ENCODE results near the gene KIRREL3. TPM values are rescaled to one million over a fixed set of nuclear protein-coding genes. Genes with fewer than 3 reads are reported as not detected.

KIRREL3 gene
- polyA plus RNA-seq, 1 donor (not counting 4 experiments of a cell fraction or from before 2014, with no cell fraction given): 0.04 TPM

GRCh38 chr11:126502159-126502558, 498.4 kb downstream of the KIRREL3 start:
- no peak overlapping the region for H3K9ac ChIP-seq (ENCODE audit: control insufficient read depth, extremely low read depth, insufficient read depth, low read length)
- H3K36me3 ChIP-seq (ENCODE audit: control insufficient read depth in 2 of 2, extremely low read depth in 1 of 2, insufficient read depth in 2 of 2, low read length in 2 of 2): no peaks in the 10 kb centered on the region
- peak overlapping the region; percentile 49 for H3K4me2 ChIP-seq (ENCODE audit: control insufficient read depth, extremely low read depth, insufficient read depth, low read depth, low read length)
- H3K9me1 ChIP-seq (ENCODE audit: control insufficient read depth, extremely low read depth, insufficient read depth, low read length): no peaks in the 10 kb centered on the region
- peak overlapping the region; percentile 7 for H2AFZ ChIP-seq (ENCODE audit: control insufficient read depth, low read length)
- H3K79me2 ChIP-seq (ENCODE audit: control insufficient read depth, insufficient read depth, low read length): no peaks in the 10 kb centered on the region
- H3K27ac ChIP-seq (ENCODE audit: control insufficient read depth, insufficient read depth, low read length): no peak overlapping the region
- dilution Hi-C loops (cut with MboI; ENCODE audit: extremely low pct_ligation_motif_present, low sequenced_read_pairs): no loop called here
- no peak for FAIRE-seq
- no peak overlapping the region for H3K4me3 ChIP-seq (ENCODE audit: control insufficient read depth in 2 of 3, extremely low read depth in 1 of 3, insufficient read depth in 2 of 3, low read depth in 1 of 3, low read length in 3 of 3)
- TF ChIP-seq CTCF (optimal IDR thresholded peaks at IDR 0.05 in 1 of 3, IDR thresholded peaks at IDR 0.05 in 1 of 3, conservative IDR thresholded peaks at IDR 0.05 in 1 of 3; ENCODE audit: extremely low read depth in 1 of 3, insufficient read depth in 2 of 3, low read length in 3 of 3) (no peak), EZH2 (IDR thresholded peaks at IDR 0.05; ENCODE audit: low read length) (no peak)
- H3K9me3 ChIP-seq (ENCODE audit: control insufficient read depth, low read depth, low read length): no peaks in the 10 kb centered on the region
- H3K4me1 ChIP-seq (ENCODE audit: control insufficient read depth, extremely low read depth, insufficient read depth, low read length): peaks cover 18% of the 10 kb centered on the region
- H3K27me3 ChIP-seq (ENCODE audit: control insufficient read depth, extremely low read depth, insufficient read depth, low read length): no peaks in the 10 kb centered on the region
- no peaks in the 10 kb centered on the region for H4K20me1 ChIP-seq (ENCODE audit: control insufficient read depth, extremely low read depth, insufficient read depth, low read length)
- no peak for DNase-seq (ENCODE audit: low read depth, low spot score)

- FAIRE-seq (no peak), DNase-seq (ENCODE audit: low read depth, low spot score) (no peak)
- no peak overlapping the region for H3K4me3 ChIP-seq (ENCODE audit: control insufficient read depth in 2 of 3, extremely low read depth in 1 of 3, insufficient read depth in 2 of 3, low read depth in 1 of 3, low read length in 3 of 3)
- H3K4me2 ChIP-seq (ENCODE audit: control insufficient read depth, extremely low read depth, insufficient read depth, low read depth, low read length): peak overlapping the region; percentile 49
- no peaks in the 10 kb centered on the region for H3K79me2 ChIP-seq (ENCODE audit: control insufficient read depth, insufficient read depth, low read length)
- no peaks in the 10 kb centered on the region for H4K20me1 ChIP-seq (ENCODE audit: control insufficient read depth, extremely low read depth, insufficient read depth, low read length)
- no peak for TF ChIP-seq CTCF (optimal IDR thresholded peaks at IDR 0.05 in 1 of 3, IDR thresholded peaks at IDR 0.05 in 1 of 3, conservative IDR thresholded peaks at IDR 0.05 in 1 of 3; ENCODE audit: extremely low read depth in 1 of 3, insufficient read depth in 2 of 3, low read length in 3 of 3)
- TF ChIP-seq EZH2 (IDR thresholded peaks at IDR 0.05; ENCODE audit: low read length): no peak
- H3K36me3 ChIP-seq (ENCODE audit: control insufficient read depth in 2 of 2, extremely low read depth in 1 of 2, insufficient read depth in 2 of 2, low read length in 2 of 2): no peaks in the 10 kb centered on the region
- no peaks in the 10 kb centered on the region for H3K27me3 ChIP-seq (ENCODE audit: control insufficient read depth, extremely low read depth, insufficient read depth, low read length)
- H2AFZ ChIP-seq (ENCODE audit: control insufficient read depth, low read length): peak overlapping the region; percentile 57
- no peaks in the 10 kb centered on the region for H3K9me3 ChIP-seq (ENCODE audit: control insufficient read depth, low read depth, low read length)
- dilution Hi-C loops (cut with MboI; ENCODE audit: extremely low pct_ligation_motif_present, low sequenced_read_pairs): no loop called here
- no peak overlapping the region for H3K9ac ChIP-seq (ENCODE audit: control insufficient read depth, extremely low read depth, insufficient read depth, low read length)
- peaks cover 18% of the 10 kb centered on the region for H3K4me1 ChIP-seq (ENCODE audit: control insufficient read depth, extremely low read depth, insufficient read depth, low read length)
- H3K9me1 ChIP-seq (ENCODE audit: control insufficient read depth, extremely low read depth, insufficient read depth, low read length): no peaks in the 10 kb centered on the region
- no peak overlapping the region for H3K27ac ChIP-seq (ENCODE audit: control insufficient read depth, insufficient read depth, low read length)
Observed at GRCh38 chr11:126501641-126502040, 498.9 kb downstream of the KIRREL3 start.
